Measurements from ENCODE around the gene HTRA3. TPM values are rescaled to one million over a fixed set of nuclear protein-coding genes. Genes with fewer than 3 reads are reported as not detected.
A peak's percentile ranks its signal among the peaks of the same experiment; 100 is the strongest.

The HTRA3 gene
- total and polyA plus RNA-seq, 2 of the 4 experiments (the other 2 are of a cell fraction), result 1.3 to 9.5 TPM

DNA sequence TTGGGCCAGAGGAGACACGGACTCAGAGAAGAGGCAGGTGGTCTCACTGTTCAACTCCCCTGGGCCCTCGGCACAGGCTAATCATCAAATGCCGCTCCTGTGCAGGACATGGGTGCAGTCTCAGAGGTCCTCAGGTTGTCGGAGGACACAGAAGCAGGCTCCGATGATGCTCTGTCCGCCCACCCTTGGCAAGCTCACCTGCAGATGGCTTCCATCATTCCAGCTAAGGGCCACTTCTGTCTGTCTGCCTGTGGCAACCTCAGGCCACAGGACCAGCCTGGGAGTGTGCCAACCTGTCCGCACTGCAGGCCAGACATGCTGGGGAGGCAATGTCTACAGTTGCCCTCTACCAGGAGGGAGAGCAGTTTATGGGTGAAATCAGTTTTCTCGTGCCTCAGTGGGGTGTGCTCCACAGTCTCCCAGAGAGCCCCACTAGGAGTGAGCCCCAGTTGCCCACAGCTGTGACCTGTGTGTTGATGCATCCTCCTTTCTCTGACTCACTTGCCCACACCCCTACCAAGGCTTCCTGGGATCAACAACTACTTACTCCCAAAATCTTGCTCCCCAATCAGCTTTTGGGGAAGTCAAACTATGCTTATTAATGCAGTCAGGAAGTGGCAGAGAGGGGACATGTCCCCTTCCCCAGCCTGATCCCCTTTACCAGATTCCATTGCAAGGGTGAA is 55.9 kb downstream of the HTRA3 start:
- Histone ChIP-seq H3K4ac (ENCODE audit: low read depth, low read length) (no peak overlapping the region), H3K27me3 (ENCODE audit: control insufficient read depth, insufficient read depth, low read length) (peaks cover 1% of the 10 kb centered on the region; the same call in 1 of the 2 replicates), H3K4me1 (ENCODE audit: control insufficient read depth, insufficient read depth, low read length) (no peaks in the 10 kb centered on the region; the same call in 1 of the 2 replicates), H2AK5ac (ENCODE audit: low read depth, low read length) (no peak overlapping the region), H3K14ac (replicated peaks; ENCODE audit: low read depth, low read length) (peak overlapping the region; percentile 35; the same call in 1 of the 2 replicates), H4K8ac (ENCODE audit: low read depth in 2 of 2, low read length in 2 of 2) (no peak overlapping the region), H3K36me3 (ENCODE audit: control insufficient read depth, insufficient read depth, low read length) (no peaks in the 10 kb centered on the region), H2AFZ (replicated peaks; ENCODE audit: low read length, poor library complexity) (peak overlapping the region; percentile 23), H2BK5ac (ENCODE audit: low read depth, low read length, poor library complexity, severe bottlenecking) (no peak overlapping the region), H3K18ac (ENCODE audit: low read depth, low read length) (no peak overlapping the region), H3K4me2 (ENCODE audit: low read depth, low read length) (no peak overlapping the region), H3K9me1 (ENCODE audit: insufficient read depth, low read length) (peaks cover 10% of the 10 kb centered on the region), H3K23ac (ENCODE audit: low read depth, low read length) (no peak overlapping the region), H3K56ac (ENCODE audit: extremely low read depth, insufficient read depth, low read length) (no peak overlapping the region), H2BK15ac (ENCODE audit: low read depth, low read length) (no peak overlapping the region), H4K20me1 (ENCODE audit: insufficient read depth, low read length) (no peaks in the 10 kb centered on the region; the same call in none of the 2 replicates), H4K5ac (ENCODE audit: low read depth, low read length) (no peak overlapping the region), H3K9me3 (ENCODE audit: control insufficient read depth, insufficient read depth, low read length) (peaks cover 5% of the 10 kb centered on the region), H2BK20ac (ENCODE audit: low read depth, low read length) (no peak overlapping the region), H2BK120ac (ENCODE audit: low read depth, low read length) (no peak overlapping the region), H3K9ac (ENCODE audit: low read depth, low read length) (no peak overlapping the region), H3K79me1 (ENCODE audit: low read depth in 1 of 2, low read length in 2 of 2) (no peaks in the 10 kb centered on the region), H4K91ac (ENCODE audit: insufficient read depth, low read depth, low read length) (no peak overlapping the region), H2AK9ac (replicated peaks; ENCODE audit: low read depth, low read length, poor library complexity) (peak overlapping the region; percentile 25), H3K4me3 (ENCODE audit: insufficient read depth, low read depth, low read length) (no peak overlapping the region), H3K27ac (ENCODE audit: insufficient read depth, low read length) (no peak overlapping the region)
- no peak for DNase-seq
- 72% methylated on average over 5 of the region's 8 CpGs; no CpG with 5 or more reads in 1 of the 2 experiments for WGBS, 2 experiments (ENCODE audit: extremely low coverage in 2 of 2, insufficient read length in 1 of 2)
- TF ChIP-seq POLR2A (IDR thresholded peaks at IDR 0.05; ENCODE audit: low read depth, low read length), result no peak
- TF ChIP-seq NFE2L2 (IDR thresholded peaks at IDR 0.05; ENCODE audit: low read depth, low read length), result no peak
- TF ChIP-seq, protein P1, sequence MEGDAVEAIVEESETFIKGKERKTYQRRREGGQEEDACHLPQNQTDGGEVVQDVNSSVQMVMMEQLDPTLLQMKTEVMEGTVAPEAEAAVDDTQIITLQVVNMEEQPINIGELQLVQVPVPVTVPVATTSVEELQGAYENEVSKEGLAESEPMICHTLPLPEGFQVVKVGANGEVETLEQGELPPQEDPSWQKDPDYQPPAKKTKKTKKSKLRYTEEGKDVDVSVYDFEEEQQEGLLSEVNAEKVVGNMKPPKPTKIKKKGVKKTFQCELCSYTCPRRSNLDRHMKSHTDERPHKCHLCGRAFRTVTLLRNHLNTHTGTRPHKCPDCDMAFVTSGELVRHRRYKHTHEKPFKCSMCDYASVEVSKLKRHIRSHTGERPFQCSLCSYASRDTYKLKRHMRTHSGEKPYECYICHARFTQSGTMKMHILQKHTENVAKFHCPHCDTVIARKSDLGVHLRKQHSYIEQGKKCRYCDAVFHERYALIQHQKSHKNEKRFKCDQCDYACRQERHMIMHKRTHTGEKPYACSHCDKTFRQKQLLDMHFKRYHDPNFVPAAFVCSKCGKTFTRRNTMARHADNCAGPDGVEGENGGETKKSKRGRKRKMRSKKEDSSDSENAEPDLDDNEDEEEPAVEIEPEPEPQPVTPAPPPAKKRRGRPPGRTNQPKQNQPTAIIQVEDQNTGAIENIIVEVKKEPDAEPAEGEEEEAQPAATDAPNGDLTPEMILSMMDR (conservative IDR thresholded peaks at IDR 0.05; ENCODE audit: low read depth, low read length), result no peak
- TF ChIP-seq RCOR1 (IDR thresholded peaks at IDR 0.05; ENCODE audit: insufficient replicate concordance, low read length), result no peak
- TF ChIP-seq RAD21 (IDR thresholded peaks at IDR 0.05; ENCODE audit: low read length), result no peak
- TF ChIP-seq CHD1 (IDR thresholded peaks at IDR 0.05; ENCODE audit: low read depth, low read length), result no peak
- TF ChIP-seq, protein P2, sequence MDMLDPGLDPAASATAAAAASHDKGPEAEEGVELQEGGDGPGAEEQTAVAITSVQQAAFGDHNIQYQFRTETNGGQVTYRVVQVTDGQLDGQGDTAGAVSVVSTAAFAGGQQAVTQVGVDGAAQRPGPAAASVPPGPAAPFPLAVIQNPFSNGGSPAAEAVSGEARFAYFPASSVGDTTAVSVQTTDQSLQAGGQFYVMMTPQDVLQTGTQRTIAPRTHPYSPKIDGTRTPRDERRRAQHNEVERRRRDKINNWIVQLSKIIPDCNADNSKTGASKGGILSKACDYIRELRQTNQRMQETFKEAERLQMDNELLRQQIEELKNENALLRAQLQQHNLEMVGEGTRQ (IDR thresholded peaks at IDR 0.05; ENCODE audit: low read depth, low read length), result no peak
- TF ChIP-seq SMC3 (IDR thresholded peaks at IDR 0.05; ENCODE audit: low read depth, low read length), result no peak
- no peak for TF ChIP-seq MAFK (IDR thresholded peaks at IDR 0.05; ENCODE audit: low read depth, low read length)
- TF ChIP-seq, protein P3, sequence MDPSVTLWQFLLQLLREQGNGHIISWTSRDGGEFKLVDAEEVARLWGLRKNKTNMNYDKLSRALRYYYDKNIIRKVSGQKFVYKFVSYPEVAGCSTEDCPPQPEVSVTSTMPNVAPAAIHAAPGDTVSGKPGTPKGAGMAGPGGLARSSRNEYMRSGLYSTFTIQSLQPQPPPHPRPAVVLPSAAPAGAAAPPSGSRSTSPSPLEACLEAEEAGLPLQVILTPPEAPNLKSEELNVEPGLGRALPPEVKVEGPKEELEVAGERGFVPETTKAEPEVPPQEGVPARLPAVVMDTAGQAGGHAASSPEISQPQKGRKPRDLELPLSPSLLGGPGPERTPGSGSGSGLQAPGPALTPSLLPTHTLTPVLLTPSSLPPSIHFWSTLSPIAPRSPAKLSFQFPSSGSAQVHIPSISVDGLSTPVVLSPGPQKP (IDR thresholded peaks at IDR 0.05; ENCODE audit: borderline replicate concordance, low read depth, low read length), result no peak
- no peak for TF ChIP-seq BHLHE40 (IDR thresholded peaks at IDR 0.05; ENCODE audit: low read depth, low read length)
- no peak for TF ChIP-seq CEBPB (IDR thresholded peaks at IDR 0.05; ENCODE audit: low read depth, low read length)
- no peak for TF ChIP-seq RFX5 (IDR thresholded peaks at IDR 0.05; ENCODE audit: low read depth, low read length)
- no peak for TF ChIP-seq MXI1 (IDR thresholded peaks at IDR 0.05; ENCODE audit: borderline replicate concordance, low read depth, low read length)
- TF ChIP-seq FOS (IDR thresholded peaks at IDR 0.05; ENCODE audit: low read depth, low read length), result no peak
- no peak for TF ChIP-seq MAZ (IDR thresholded peaks at IDR 0.05; ENCODE audit: borderline replicate concordance, low read depth, low read length)
- CTCF ChIA-PET, result no interaction called here
- in situ Hi-C loops (cut with MboI; ENCODE audit: low sequenced_read_pairs), result no loop called here
- BruUV-seq (replicated peaks), result no TSS peak
- ATAC-seq (ENCODE audit: low read depth), result no peak
- intact Hi-C loops (cut with micrococcal nuclease), result no loop called here
- POLR2A ChIA-PET (ENCODE audit: unreplicated experiment), result no interaction called here
- dilution Hi-C loops (cut with HindIII; ENCODE audit: low sequenced_read_pairs, unreplicated experiment), result no loop called here

Data from IMR-90 (cell line).